ENCODE measurements around the gene POLDIP2. TPM values are rescaled to one million over a fixed set of nuclear protein-coding genes. Genes with fewer than 3 reads are reported as not detected.

Gene POLDIP2
- total and polyA plus RNA-seq, 9 of the 15 experiments (the other 6 are each of a cell fraction or from before 2014, with no cell fraction given) = 22.0 to 137 (median 104) TPM

DNA sequence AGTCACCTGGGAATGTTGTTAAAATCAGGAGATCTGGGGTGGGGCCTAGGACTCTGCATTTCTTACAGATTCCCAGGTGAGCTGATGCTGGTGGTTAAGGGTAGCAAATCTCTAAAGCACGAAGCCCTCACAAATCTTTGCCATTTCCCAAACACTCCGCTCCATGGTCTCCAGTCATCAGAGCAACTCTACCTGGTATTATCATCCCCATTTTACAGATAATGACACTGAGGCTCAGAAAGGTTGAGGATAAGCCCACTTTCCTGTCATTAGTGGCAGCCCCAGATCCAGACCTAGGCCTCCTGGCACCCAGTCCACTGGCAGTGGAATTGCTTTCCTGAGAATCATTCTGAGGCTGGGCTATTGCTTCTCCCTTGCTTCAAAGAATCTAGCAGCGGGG is 39.9 kb upstream of the POLDIP2 start:
- POLR2A ChIA-PET = interaction anchor here (0.7 to 1.5 kb wide), 3 partner anchors 8 to 20 kb away, joined by 3 to 7 read pairs (median 3); partner anchors contain the start of gene SLC46A1
- CTCF ChIA-PET (ENCODE audit: low intra/inter-chr PET ratio) = no interaction called here
- no peak for FAIRE-seq
- Histone ChIP-seq H3K9me1 (ENCODE audit: control insufficient read depth, insufficient read depth, low read length) (peaks cover 3% of the 10 kb centered on the region), H4K20me1 (replicated peaks; ENCODE audit: control insufficient read depth, insufficient read depth, low read length) (0 out of 2 replicates have a peak, but pooled peaks cover 8% of the 10 kb centered on the region), H2AFZ (ENCODE audit: low read depth, low read length) (no peak overlapping the region), H3K4me2 (ENCODE audit: insufficient read depth, low read length) (no peak overlapping the region), H3K9ac (ENCODE audit: insufficient read depth in 1 of 2, low read depth in 2 of 2, low read length in 2 of 2) (no peak overlapping the region), H3K4me3 (no peak overlapping the region), H3K4me1 (replicated peaks in 1 of 2; ENCODE audit: control insufficient read depth in 2 of 2, insufficient read depth in 2 of 2, low read length in 2 of 2) (peaks cover 0 to 3% of the 10 kb centered on the region in 2 experiments; a peak in 4 of 5 replicates), H3K9me3 (replicated peaks; ENCODE audit: control insufficient read depth, insufficient read depth, low read depth, low read length) (no peaks in the 10 kb centered on the region), H3K27ac (ENCODE audit: extremely low read depth, low read depth, low read length) (no peak overlapping the region), H3K36me3 (ENCODE audit: control insufficient read depth, insufficient read depth, low read length) (peaks cover 5% of the 10 kb centered on the region; the same call in 1 of the 3 replicates), H3K27me3 (ENCODE audit: control insufficient read depth in 2 of 2, insufficient read depth in 2 of 2, low read length in 2 of 2) (no peaks in the 10 kb centered on the region), H3K79me2 (ENCODE audit: control insufficient read depth, insufficient read depth, low read length) (no peaks in the 10 kb centered on the region)
- ATAC-seq = no peak
- 65% methylated on average over 3 of the region's 3 CpGs for WGBS (ENCODE audit: insufficient coverage, low coverage, missing lambda C conversion rate)
- no peak for TF ChIP-seq NR4A1 (CRISPR knock-in tag; IDR thresholded peaks at IDR 0.05)
- TF ChIP-seq NR4A1 (tag; IDR thresholded peaks at IDR 0.05) = no peak
- TF ChIP-seq HDAC1 (IDR thresholded peaks at IDR 0.05) = no peak
- TF ChIP-seq RBM14 (IDR thresholded peaks at IDR 0.05; ENCODE audit: borderline replicate concordance, insufficient read depth, low read depth, low read length) = no peak
- no peak for TF ChIP-seq RFX7 (CRISPR knock-in tag; IDR thresholded peaks at IDR 0.05)
- 0 out of 4 replicates have a peak, but pooled peaks of 1 of the 2 experiments have one; percentile 40 for TF ChIP-seq KDM1A (IDR thresholded peaks at IDR 0.05)
- TF ChIP-seq CHD4 (IDR thresholded peaks at IDR 0.05; ENCODE audit: insufficient read depth, insufficient replicate concordance, low read depth, low read length, poor library complexity, severe bottlenecking) = peak; percentile 37
- TF ChIP-seq ZNF444 (CRISPR knock-in tag; IDR thresholded peaks at IDR 0.05) = no peak
- no peak for TF ChIP-seq MEF2A (IDR thresholded peaks at IDR 0.05; ENCODE audit: control insufficient read depth, low read depth, low read length)
- TF ChIP-seq NRF1 (conservative IDR thresholded peaks at IDR 0.05 in 1 of 2, IDR thresholded peaks at IDR 0.05 in 1 of 2) = no peak
- peak; percentile 84 for TF ChIP-seq BCOR (IDR thresholded peaks at IDR 0.05)
- TF ChIP-seq ADNP (tag; IDR thresholded peaks at IDR 0.05) = peak; percentile 66; the same call in 1 of the 2 replicates
- no peak for TF ChIP-seq NFE2 (IDR thresholded peaks at IDR 0.05; ENCODE audit: low read depth)
- TF ChIP-seq RBM25 (IDR thresholded peaks at IDR 0.05; ENCODE audit: low read depth, low read length, severe bottlenecking) = peak; percentile 83
- no peak for DNase-seq (ENCODE audit: extremely low read depth in 1 of 4, low spot score in 3 of 4)
- intact Hi-C loops (cut with micrococcal nuclease) = no loop called here
- in situ Hi-C loops (cut with MboI) = no loop called here
- BruUV-seq (replicated peaks) = no TSS peak

Data from K562 (cell line).